GM19372 (cell line): ENCODE measurements around the gene ATN1.

Experiments
- ATAC-seq: cut with Tn5 transposase; IDR thresholded peaks from one replicate; pipeline ENCODE4 v1.9.1; 2021; ENCODE audit warnings: mild to moderate bottlenecking, low read depth, moderate library complexity; ENCODE audit not compliant: unreplicated experiment

ATN1 gene

DNA sequence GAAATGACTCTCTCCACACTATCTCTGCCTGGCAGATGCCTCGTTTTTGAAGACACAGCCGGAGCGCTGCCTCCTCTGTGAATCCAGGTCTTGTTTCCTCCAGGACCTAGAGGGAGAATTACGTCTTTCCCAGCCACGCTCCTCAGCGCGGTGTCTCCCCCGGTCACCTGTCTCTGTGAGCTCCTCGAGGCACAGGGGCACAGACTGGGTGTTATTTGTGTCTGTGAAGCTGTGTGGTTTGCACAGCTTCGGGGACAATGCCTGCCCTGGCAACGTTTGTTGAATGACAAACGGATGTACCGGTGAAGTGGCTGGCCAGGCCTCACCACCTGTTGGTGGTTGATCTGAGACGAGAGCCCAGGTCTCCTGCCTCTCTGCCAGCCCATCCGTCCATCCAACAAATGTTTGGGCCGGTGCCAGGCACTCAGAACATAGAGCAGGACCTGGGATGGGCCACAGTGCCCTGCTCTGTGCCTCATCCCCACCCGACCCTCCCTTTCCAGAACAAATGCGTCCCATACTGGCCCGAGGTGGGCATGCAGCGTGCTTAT, 29.5 kb downstream of the ATN1 start:
- ATAC-seq, result no peak

DNA sequence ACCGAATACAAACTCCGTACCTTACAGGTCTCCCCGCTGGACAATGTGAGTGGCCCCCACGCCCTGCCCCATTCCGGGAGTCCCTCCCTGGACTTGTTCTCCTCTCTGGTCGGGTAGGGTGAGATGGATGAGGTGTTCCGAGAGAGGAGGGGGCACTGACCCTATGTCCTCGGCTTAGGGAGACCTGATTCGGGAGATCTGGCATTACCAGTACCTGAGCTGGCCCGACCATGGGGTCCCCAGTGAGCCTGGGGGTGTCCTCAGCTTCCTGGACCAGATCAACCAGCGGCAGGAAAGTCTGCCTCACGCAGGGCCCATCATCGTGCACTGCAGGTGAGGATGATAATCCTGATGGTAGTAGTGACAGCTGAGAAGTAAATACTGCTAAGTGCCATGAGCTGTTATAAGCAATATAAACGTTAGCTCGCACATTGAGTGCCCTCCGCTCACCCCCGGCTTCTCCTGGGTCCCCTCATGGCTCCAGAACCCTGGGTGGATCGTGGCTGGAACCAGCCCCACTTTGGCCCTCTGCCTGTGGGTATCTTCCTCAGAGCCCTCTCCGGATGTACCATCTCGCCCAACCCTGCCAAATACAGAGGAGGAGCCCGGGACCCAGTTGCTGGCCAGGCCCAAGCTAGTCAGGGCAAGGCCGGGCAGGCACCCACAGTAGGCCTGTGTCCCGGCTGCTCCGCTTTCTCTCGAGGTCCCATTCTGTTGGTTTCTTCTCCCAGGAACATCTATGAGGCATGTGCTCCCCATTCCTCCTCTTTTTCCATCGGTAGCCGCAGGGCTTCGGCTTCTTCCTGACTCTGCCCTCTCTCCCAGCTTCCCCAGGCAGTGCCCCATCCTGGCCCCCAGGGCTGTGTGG, 30.2 kb downstream of the ATN1 start:
- ATAC-seq, result no peak

DNA sequence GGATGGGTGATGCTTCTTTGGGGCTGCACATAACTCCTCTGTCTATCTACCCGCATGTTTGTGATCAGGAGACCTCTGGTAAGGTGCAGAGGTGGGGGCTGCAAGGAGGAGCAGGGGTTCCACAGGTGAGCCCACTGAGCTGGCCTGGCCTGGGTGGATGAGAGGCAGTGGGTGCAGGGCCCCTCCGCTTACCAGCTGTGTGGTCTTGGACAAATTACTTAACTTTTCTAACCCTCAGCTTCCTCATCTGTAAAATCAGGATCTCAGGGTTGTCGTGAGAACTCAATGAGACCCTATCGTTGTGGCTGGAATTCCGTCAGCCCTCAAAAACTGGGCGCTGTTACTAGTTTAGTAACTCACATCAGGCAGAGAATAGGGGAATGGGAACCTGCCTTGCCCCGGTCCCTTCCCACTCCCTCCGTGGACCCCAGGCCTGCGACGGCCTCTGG, 30.9 kb downstream of the ATN1 start:
- no peak for ATAC-seq

DNA sequence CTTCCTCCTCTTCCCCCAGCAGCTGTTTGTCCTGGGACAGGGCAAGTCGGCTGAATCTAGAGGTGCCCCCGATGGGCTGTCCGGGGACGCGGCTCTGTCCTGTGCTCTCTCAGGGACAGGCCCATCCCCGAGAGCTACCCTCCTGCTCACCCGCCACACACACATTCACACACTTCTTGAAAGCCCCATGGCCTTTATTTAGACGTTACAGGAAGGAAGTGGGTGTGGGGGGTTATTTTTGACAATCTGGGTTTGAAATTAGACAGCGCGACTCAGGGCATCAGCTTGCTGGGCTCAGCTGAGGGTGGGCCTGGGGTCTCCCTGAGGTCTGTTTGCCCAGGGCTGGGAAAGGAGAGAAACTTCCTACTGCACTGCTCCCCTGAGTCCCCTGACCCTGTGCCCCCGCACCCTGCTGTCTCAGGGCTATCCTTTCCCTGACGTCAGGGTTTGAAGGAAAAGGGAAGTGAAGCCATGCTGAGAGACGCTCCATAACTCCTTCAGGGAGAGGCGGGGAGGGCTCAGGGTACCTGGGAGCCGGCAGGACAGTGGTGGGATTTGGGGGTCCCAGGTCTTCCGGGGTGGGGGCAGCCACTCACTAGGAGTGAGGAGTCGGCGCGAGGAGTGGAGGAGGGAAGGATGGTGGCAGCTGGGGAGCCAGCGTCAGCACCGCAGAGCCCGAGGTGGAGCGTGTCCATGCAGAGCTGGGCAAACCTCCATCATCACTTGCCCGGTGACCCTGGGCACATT, 31.5 kb downstream of the ATN1 start:
- ATAC-seq, result peak; percentile 39

DNA sequence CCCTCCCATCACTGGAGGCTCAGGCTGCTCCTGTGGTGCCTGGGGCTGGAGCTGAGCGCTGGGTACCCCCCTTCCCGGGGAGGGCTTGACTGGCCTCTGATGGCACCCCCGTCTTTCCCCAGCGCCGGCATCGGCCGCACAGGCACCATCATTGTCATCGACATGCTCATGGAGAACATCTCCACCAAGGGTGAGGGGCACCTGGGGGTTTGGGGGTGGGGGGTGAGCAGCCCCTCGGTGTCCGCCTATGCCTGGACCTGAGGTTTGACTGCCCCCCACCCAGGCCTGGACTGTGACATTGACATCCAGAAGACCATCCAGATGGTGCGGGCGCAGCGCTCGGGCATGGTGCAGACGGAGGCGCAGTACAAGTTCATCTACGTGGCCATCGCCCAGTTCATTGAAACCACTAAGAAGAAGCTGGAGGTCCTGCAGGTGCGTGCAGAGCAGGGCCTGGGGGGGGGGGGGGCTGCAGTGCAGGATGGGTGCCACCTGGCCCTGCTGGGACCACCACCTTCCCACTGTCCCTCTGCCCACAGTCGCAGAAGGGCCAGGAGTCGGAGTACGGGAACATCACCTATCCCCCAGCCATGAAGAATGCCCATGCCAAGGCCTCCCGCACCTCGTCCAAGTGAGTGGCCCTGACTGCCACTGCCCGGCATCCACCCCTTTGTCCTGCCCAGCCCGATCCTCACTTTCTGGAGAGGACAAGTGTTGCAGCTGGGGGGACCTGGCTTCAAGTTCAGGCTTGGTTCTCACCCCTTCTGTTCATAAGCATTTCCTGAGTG, 32.2 kb downstream of the ATN1 start:
- ATAC-seq, result no peak

DNA sequence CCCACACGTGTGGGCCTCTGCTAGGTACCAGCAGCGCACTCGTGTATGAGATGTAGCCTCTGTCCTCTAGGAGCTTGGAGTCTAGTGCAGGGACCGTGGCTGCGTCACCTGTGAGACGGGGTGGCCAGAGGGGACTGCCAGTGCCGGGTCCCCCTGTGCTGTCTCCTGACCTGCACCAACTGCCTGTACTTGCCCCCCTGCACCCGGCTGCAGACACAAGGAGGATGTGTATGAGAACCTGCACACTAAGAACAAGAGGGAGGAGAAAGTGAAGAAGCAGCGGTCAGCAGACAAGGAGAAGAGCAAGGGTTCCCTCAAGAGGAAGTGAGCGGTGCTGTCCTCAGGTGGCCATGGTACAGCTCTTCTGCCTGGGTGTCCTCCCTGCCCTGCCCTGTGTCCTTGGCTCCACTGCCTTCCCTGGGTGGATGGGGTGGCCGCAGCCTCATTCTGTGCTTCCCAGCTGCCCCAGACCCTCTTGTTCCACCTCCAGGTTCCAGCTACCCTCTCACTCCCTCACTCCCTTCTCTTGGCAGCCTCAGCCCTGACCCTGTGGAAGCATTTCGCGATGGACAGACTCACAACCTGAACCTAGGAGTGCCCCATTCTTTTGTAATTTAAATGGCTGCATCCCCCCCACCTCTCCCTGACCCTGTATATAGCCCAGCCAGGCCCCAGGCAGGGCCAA, 33.0 kb downstream of the ATN1 start:
- ATAC-seq, result no peak

DNA sequence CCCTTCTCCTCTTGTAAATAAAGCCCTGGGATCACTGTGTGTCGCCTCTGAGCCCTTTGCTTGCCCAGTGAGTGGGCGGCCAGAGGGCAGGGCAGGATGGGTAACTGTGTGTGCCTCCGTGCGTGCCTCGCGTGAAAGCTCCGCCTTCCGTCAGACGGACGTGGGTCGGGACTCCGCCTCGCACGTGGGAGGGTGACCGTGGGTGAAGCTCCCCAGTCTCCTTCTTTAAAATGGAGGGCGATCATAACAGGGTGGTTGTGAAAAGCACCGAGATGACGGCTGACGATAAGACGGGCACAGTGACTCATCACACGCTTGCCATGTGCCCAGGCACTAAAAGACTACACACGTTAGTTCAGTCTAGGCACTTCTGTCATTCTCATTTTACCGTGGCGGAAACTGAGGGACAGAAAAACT, 33.5 kb downstream of the ATN1 start:
- no peak for ATAC-seq

DNA sequence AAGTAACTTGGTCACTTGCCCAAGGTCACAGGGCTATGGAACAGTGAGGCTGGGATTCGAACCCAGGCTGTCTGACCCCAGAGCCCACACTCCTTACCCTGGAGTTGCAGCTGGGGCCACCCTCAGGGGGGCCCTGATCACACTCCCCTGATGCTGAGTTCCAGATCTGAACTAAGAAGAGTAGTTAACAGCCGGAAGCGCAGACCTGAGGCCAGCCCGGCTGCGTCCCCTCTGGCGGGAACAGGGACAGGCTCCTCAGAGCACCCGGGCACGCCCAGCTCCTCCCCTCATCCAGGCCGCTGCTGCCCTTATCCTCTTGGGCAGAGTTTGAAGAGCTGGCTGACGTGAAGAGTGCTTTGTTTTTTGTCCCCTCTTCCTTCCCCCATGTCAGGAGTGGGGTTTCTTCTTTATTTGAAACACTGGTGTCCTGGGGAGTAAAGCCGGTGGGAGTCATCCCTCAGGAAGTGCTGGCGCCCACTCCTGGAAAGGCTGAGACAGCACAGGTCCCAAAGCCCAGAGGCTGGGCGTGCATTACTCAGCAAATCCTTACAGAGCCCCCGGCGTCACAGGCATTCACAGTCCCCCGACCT, 34.0 kb downstream of the ATN1 start:
- ATAC-seq, result no peak

DNA sequence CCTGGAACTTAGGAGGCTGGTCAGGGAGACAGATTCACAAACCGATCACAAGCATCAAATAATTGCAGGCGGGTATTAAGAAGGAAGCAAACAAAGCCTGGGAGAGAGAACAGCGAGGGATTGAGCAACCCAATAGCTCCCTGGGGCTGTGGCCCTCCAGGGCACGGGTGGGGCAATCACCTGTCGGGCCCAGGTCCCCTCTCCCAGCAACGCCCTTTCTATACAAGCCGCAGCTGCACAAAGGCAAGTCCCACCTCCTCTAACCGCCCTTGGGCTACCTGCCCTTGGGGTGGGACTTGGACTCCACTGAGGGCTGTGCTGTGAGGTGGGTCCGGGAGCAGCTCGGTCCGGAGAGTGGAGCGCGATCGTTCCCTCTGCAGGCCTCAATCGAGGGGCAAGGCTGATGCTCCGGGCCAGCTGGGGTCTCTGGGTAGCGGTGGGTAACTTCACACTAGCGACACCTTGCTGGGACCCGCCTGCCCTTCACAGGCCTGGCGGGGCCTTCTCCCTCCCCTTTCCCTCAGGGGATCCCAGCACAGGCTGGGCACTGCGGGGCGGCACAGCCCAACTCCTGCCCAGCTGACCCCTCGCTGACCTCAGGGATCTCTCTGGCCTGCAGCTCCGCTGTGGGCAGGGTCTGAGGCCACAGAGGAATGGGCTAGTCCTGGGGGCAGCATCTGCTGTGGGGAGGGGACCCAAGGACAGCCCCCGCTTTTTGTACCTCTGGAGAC, 34.7 kb downstream of the ATN1 start:
- ATAC-seq, result no peak

DNA sequence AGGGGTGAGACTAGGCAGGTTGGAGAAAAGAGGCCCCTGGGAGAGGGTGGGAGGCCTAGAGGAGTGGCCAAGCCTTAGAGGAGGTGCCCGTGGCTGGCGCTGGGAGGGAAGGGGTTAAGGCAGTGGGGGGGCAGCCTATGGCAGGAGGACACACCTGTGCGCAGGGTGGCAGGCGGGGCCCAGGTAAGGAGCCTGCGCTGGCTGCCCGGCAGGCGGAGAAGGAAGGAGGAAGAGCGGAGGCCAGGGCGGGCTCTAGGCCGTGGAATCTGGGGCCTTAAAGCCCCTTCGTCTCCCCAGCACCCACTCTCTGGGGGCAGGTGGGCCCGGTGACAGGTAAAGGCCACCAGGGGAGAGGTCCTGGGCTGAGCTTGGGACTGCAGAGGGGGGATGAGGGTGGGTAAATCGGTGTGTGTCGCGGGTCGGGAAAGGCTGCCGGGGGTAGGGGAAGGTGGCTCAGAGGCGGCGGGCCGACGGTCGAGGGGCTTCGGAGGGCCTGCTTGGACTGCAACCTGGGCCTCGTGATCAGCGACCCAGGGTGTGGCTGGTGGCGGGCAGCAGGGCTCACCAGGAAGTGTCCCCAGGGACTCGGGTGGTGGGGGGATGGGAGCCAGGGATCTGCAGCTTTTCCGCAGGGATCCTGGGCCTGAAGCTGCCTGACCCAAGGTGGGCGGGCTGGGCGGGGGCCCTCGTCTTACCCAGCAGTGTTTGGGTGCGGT, 35.4 kb downstream of the ATN1 start:
- ATAC-seq, result no peak

DNA sequence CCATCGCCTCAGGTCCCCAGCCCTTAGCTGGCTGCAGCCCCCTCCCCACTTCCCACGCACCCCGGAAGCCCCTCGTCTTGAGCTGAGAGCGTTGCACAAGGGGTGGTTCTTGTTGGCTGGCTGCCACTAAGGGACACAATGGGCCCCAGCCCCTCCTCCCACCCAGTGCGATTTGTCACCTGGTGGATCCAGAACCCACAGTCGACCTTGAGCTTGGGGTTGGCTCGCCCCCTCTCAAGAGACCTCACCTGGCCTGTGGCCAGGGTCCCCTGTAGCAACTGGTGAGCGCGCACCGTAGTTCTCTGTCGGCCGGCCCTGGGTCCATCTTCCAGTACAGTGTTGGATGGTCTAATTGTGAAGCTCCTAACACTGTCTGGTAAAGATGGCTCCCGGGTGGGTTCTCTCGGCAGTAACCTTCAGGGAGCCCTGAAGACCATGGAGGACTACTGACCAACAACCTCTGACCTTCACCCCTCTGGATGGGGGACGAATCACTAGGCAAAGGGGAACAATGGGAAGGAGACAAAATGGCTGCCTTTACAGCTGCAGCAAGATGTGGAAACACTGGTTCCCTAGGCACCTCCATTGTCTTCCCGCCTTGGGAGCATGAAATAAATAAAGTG, 36.1 kb downstream of the ATN1 start:
- no peak for ATAC-seq

DNA sequence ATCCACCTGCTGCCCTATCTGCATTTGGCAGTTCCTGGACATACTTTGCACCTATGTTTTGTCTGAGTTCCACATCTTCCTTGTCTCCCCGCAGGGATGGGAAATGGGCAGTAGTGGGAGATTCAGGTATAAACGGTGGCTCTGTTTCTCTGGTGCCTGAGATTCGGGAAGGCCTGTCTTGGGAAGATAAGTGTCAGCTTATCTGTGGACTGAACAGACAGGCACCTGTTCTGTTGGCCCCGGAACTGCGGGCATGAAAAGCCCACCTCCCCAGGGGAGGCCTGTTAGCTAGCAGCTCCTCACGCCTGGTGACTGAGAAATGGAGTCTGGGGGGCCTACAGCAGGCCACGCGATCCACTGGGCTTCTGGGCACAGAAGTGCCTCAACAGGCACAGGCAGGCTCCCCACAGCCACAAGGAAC, 36.9 kb downstream of the ATN1 start:
- ATAC-seq, result no peak

DNA sequence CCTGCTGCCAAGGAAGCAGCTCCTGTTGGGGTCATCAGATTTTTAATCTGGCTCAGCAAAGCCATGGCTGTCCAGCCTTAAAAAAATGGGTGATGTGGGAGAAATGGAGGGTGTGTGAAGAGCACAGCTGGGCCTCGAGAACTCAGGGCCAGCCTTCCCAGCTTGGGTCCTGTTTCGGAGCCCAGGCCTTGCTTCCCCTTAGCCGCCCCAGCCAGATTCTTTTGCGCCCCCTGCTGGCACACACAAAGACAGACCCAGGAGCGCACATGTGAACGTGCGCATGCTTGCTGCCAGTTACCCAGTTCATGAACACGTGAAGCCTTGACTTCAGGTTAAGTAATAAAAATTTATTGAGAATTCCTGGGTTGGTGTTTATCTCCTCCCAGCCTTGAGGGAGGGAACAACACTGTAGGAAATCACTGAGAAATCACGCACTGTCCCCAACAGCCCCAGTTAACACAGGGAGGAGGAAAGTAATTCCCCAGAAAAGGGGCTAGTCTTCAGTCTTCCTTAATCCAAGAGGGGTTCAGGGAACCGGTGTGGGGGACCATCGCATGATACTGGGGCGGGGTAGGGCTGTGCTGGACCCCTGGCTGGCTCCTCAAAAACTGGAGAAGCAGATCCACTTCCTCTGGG, 37.4 kb downstream of the ATN1 start:
- no peak for ATAC-seq

DNA sequence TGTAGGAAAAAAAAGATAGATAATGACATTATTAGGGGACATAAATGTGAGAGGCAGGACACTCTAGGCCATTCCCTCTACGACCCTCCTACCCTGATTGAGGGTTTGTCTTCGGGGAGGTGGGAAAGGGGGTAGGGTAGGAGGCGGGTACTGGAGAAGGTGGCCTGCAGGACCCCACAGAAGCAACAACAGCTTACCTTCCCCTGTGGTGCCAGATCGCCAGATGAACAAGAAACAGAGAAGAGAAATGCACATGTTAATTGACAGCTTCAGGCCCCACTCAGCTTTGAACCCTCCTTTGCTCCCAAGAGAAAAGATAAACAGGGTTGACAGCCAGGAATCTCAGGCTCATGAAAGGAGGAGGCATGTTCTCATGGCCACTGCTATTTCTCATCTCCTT, 38.0 kb downstream of the ATN1 start:
- ATAC-seq, result no peak

DNA sequence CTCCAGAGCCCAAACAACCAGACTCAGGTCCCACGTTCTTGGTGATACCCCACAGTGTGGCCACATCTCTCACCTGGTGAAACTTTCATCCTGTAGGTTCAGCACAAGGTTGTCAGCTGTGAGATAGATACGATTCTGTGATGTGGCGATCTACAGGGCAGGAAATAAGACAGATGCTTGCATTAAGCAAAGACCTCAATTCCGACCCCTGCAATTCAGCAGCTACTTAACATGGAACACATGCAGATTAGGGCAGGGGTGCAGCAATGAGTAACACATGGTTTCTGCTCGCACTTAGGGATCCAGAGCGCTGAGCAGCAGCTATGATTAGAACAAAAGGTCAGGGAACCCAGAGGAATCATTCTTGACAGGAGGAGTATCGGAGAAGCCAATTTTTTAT, 38.6 kb downstream of the ATN1 start:
- ATAC-seq, result no peak

DNA sequence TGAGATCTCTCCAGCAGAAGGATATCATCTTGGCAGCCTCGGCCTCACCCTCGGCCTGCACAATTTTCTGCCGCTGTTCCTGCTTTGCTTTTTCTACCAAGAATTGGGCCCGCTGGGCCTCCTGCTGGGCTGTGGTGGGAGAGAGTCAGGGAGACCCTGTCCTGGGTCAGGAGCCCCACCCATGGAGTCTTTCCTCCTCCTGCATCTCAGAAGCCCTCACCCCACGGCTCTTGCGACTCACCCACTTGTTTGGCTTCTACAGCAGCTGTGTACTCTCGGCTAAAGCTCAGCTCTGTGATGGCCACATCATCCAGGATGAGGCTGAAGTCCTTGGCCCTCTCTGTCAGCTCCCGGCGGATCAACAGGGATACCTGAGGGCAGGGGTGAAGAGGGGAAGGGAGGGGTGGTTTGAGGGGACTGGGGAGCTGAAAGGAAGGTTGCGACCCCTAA, 39.9 kb downstream of the ATN1 start:
- no peak for ATAC-seq

DNA sequence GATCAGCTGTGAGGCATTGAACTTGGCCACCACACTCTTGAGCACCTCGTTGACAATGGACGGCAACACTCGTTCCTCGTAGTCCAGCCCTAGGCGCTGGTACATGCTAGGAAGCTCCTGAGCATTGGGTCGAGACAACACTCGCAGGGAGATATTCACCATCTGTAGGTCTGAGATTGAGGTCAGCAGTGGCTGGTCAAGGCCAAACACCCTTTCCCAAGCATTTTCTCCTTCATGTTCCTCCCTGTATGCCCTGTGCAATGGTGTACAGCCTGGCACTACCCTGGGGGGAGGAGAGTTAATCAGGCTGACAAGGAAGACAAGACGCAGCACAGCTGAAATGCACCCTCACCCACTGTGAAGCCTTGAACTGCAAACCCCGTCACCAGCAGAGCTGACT, 40.7 kb downstream of the ATN1 start:
- ATAC-seq, result no peak
